GM18909 (cell line): Measurements from ENCODE around the gene CTSF.
A peak's percentile ranks its signal among the peaks of the same experiment; 100 is the strongest.
"Not testable (repeated sequence)": the region's sequence is repeated elsewhere in the genome, so short reads cannot be mapped to it uniquely, and the experiment has no call there.

Experiments used
- ATAC-seq: cut with Tn5 transposase; IDR thresholded peaks from one replicate; pipeline ENCODE4 v1.9.1; 2021; ENCODE audit warnings: mild to moderate bottlenecking; ENCODE audit not compliant: unreplicated experiment, poor library complexity

The CTSF gene

GRCh38 chr11:66568124-66568916 lies at the start of gene CTSF:
Gene CTSF (minus strand): TSS chr11:66568606. CDS start chr11:66568486, 120 bp downstream.
- no peak for ATAC-seq

GRCh38 chr11:66617155-66617834 lies 48.9 kb upstream of the CTSF start:
- ATAC-seq = no peak

GRCh38 chr11:66616379-66617154 lies 48.2 kb upstream of the CTSF start, which contains the start of gene RBM14:
Gene RBM14 (plus strand): TSS chr11:66616630. CDS start chr11:66616721, 91 bp downstream.
- ATAC-seq = peak; percentile 94

GRCh38 chr11:66614073-66614472 lies 45.7 kb upstream of the CTSF start:
- ATAC-seq = no peak

GRCh38 chr11:66612458-66612857 lies 44.1 kb upstream of the CTSF start:
- no peak for ATAC-seq

GRCh38 chr11:66609721-66610617 lies 41.6 kb upstream of the CTSF start:
- ATAC-seq = no peak

GRCh38 chr11:66607126-66607834 lies 38.9 kb upstream of the CTSF start:
- no peak for ATAC-seq

GRCh38 chr11:66606608-66607007 lies 38.2 kb upstream of the CTSF start:
- not testable (repeated sequence) for ATAC-seq

- no peak for ATAC-seq
Observed at GRCh38 chr11:66604155-66604554, 35.7 kb upstream of the CTSF start.

GRCh38 chr11:66603072-66603471 lies 34.7 kb upstream of the CTSF start:
- ATAC-seq = no peak

- ATAC-seq = no peak
Observed at GRCh38 chr11:66600631-66601233, 32.3 kb upstream of the CTSF start.

GRCh38 chr11:66600219-66600618 lies 31.8 kb upstream of the CTSF start:
- ATAC-seq = no peak

- ATAC-seq = no peak
Observed at GRCh38 chr11:66598993-66599392, 30.6 kb upstream of the CTSF start.

- no peak for ATAC-seq
Observed at GRCh38 chr11:66595245-66595904, 27.0 kb upstream of the CTSF start.

GRCh38 chr11:66593650-66594049 lies 25.2 kb upstream of the CTSF start:
- ATAC-seq = no peak

GRCh38 chr11:66593303-66593635 lies 24.9 kb upstream of the CTSF start:
- peak; percentile 18 for ATAC-seq

- peak; percentile 93 for ATAC-seq
Observed at GRCh38 chr11:66592457-66593302, 24.3 kb upstream of the CTSF start, which contains the start of the genes CCDC87 and CCS. Gene CCDC87 (minus strand): TSS chr11:66593063. CDS start chr11:66593015, 48 bp downstream. Gene CCS (plus strand): TSS chr11:66593185. CDS start chr11:66593262, 77 bp downstream.
